H1 (cell line): ENCODE measurements around the gene SDHAF2.

ENCODE experiments used
- KDM1A ChIP-seq: fragments of 200-600, 300-600 bp; sonication (generic); IDR thresholded peaks from 2 replicates; pipeline ENCODE4 v1.7.1; 2016; ENCODE audit warnings: mild to moderate bottlenecking, low read length, borderline replicate concordance
- POLR2AphosphoS5 ChIP-seq: IDR thresholded peaks from 2 replicates; pipeline ENCODE4 v1.6.1; 2011; ENCODE audit warnings: low read depth, low read length
- TEAD4 ChIP-seq: IDR thresholded peaks from 2 replicates; pipeline ENCODE4 v1.6.1; 2012; ENCODE audit warnings: low read depth, low read length, inconsistent platforms, mixed read lengths
- TF ChIP-seq, protein P1 (sequence below), 3 experiments: IDR thresholded peaks; 1 replicate in 2 of 3; 2 replicates in 1 of 3; pipeline versions ENCODE4 v1.5.1 to v1.6.1; 2011; ENCODE audit warnings: low read length in 3 of 3, mild to moderate bottlenecking in 3 of 3, inconsistent platforms in 2 of 3, low read depth in 1 of 3, moderate library complexity in 1 of 3; ENCODE audit not compliant: insufficient read depth in 1 of 3; ENCODE audit errors: control extremely low read depth in 1 of 3
- TF ChIP-seq, protein P2 (sequence below): IDR thresholded peaks from 2 replicates; pipeline ENCODE4 v1.6.1; 2012; ENCODE audit warnings: inconsistent platforms

DNA sequence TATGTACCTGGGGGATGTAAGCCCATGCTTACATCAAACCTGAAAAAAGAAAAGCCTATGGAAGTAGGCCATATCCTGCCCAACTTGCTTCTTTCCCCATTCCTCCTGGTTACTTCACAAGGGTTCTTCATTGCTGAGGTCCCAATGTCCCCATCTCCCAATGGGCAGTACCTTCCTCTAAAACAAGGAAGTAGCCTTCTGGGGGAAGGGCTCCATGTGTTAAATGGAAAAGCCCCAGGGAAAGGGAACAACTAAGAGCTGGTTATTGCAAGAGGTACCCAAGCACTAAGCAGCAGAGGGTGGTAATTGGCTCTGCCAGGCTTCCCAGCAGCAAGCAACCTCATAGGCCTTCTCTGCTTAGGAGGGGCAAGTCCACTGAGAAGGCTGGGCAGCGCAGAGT lies 26.3 kb upstream of the SDHAF2 start:
- TF ChIP-seq, protein P1, sequence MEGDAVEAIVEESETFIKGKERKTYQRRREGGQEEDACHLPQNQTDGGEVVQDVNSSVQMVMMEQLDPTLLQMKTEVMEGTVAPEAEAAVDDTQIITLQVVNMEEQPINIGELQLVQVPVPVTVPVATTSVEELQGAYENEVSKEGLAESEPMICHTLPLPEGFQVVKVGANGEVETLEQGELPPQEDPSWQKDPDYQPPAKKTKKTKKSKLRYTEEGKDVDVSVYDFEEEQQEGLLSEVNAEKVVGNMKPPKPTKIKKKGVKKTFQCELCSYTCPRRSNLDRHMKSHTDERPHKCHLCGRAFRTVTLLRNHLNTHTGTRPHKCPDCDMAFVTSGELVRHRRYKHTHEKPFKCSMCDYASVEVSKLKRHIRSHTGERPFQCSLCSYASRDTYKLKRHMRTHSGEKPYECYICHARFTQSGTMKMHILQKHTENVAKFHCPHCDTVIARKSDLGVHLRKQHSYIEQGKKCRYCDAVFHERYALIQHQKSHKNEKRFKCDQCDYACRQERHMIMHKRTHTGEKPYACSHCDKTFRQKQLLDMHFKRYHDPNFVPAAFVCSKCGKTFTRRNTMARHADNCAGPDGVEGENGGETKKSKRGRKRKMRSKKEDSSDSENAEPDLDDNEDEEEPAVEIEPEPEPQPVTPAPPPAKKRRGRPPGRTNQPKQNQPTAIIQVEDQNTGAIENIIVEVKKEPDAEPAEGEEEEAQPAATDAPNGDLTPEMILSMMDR (IDR thresholded peaks at IDR 0.05; ENCODE audit: control extremely low read depth in 1 of 3, insufficient read depth in 1 of 3, low read depth in 1 of 3, low read length in 3 of 3), result no peak
- TF ChIP-seq TEAD4 (no peak), POLR2AphosphoS5 (no peak), KDM1A (no peak)
- TF ChIP-seq, protein P2, sequence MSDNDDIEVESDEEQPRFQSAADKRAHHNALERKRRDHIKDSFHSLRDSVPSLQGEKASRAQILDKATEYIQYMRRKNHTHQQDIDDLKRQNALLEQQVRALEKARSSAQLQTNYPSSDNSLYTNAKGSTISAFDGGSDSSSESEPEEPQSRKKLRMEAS, result no peak
